ENCODE data around the gene INTS11.

Gene INTS11

DNA sequence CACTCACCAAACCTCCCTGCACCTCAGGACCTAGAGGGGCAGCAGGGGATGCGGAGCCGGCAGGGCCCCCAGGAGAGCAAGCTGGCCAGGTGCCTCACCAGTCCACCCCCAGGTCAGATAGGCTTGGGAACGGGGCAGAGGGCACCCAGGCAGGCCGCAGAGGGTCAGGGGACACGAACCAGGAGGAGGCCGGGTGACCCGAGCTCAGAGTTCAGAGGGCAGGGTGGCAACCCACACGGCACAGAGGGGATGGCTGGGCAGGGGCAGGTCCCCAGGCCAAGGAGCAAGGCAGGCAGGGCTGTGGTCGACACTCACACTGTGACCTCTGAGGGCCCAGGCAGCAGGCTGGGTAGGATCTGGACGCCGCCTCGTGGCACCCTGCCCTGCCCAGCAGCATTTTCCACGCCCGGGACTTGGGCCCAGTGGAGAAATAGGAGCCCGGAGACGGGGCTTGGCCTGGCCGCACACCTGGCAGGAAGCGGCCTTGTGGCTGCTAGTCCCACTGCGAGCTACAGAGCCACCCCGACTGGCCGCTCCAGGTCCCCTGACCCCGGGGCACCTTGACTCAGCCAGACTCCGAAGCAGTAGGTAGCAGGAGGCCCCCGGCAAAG lies 19.5 kb upstream of the INTS11 start:
- DNase-seq (ENCODE audit: low spot score), result no peak

DNA sequence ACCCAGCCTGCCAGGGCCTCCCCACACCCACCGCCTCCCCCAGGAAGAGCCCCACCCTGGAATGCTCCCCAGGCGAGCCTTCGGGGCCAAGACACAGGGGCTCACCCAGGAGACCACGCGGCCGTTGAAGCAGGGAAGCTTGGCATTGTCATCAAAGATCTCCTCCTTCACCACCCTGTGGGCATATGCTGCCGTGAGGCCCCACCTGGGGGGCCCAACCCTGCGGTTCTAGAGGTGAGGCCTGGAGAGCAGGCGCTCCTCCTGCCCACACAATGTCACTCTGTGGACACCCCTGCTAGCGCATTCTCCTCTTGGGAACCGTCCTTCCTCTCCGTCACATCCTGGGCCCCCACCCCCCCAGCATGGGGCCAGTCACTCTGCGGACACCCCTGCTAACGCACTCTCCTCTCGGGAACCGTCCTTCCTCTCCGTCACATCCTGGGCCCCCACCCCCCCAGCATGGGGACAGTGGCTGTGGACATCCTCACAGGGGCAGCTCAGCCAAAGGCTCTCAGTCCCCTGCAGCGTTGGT lies 18.2 kb upstream of the INTS11 start:
- no peak for DNase-seq (ENCODE audit: low spot score)

DNA sequence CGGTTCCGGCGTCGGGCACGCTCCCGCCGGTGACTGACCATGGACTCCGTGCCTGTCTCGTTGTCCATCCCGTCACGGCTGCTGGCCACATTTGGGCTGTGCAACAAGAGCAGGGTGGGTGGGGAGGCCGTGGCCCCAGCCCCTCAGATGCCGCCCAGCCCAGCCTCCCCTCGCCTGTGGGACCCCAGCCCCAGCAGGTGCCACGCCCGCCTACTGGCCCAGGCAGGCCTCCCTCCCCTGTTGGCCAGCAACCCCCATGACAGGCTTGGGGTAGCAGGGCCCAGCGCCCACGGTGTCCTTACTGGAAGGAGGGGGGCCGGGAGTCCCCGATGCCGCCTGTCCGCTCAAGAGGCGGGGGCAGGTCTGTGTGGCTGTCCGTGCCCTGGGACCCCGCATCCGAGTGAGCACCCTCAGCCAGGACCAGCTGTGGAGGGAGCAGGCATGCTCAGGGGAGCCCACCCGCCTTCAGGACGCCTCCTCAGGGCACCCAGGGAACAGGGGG lies 17.7 kb upstream of the INTS11 start:
- DNase-seq (ENCODE audit: low spot score), result no peak

DNA sequence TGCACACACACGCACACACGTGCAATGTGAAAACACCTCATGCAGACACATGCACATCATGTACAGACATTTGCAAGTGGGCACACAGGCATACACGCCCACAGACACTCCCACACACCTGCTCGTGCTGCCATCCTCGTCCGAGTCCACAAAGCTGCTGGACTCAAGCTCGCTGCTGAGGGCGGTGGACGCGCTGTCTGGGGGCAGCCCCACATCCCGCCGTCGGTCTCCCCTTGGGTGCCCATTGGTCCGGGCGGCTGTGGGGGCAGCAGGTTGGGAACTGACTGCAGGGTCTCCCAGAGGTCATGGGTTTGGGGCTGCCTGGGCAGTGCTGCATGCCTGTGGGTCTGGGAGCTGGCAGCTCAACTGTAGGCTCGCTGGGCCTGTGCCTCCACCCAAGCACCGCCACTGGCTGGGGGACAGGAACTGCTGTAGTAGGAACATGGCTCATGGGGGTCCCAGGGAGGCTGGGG lies 17.1 kb upstream of the INTS11 start:
- no peak for DNase-seq (ENCODE audit: low spot score)

DNA sequence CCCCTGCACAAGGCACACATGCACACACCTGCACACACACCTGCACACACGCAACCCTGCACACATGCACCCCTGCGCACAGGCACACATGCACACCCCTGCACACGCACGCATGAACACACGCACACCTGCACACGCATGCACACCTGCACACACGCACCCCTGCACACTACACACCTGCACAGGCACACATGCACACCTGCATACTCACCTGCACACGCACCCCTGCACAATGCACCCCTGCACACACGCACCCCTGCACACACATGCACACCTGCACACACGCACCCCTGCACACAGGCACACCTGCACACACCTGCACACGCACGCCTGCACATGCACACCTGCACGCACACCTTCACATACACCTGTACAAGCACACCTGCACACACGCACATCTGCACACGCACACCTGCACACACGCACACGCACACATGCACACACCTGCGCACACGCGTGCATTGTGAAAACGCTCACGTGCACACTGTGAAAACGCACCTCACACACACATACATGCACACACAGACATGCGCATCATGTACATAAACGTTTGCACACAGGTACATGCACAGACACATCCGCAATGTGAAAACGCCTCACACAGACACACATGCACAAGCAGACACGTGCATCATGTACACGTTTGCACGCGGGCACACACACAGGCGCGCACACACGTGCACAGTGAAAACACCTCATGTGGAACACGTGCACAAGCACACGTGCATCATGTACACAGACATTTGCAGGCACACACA lies 16.5 kb upstream of the INTS11 start:
- DNase-seq (ENCODE audit: low spot score), result no peak

DNA sequence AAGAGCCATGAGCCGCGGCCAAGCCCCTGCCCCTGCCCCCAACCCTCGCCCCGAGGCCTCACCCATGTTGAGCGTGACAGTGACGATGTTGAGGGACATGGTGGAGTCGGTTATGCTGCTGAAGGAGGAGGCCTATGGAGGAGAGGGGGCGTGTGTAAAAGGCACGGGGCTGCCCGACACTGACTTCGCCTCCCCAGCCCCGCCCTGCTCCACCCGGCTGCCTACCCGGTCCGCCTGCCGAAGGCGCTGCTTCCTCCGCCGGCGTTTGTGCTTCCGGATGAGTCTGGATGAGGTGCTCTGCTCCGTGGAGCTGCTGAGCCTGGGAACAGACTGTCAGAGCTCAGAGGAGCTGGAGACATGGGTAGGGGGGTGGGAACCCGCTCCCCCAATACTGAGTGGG lies 15.7 kb upstream of the INTS11 start:
- no peak for DNase-seq (ENCODE audit: low spot score)

DNA sequence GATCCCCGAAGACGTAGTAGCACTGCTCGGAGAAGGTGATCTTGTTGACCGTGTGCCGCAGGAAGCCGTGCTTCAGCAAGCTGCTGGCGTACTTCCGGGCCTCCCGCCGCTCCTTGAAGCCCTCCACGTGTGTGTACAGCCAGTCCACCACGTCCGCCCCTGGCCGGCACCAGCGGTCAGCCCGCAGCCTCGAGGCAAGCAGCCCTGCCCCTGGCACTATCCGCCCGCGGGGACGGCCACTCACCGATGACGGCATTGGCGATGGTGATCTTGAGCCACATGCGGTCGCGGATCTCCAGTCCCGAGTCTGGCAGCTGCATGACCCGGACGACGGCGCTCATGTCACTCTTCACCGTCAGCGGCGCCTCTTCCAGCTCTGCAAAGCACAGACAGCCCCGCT lies 13.8 kb upstream of the INTS11 start:
- DNase-seq (ENCODE audit: low spot score), result no peak

DNA sequence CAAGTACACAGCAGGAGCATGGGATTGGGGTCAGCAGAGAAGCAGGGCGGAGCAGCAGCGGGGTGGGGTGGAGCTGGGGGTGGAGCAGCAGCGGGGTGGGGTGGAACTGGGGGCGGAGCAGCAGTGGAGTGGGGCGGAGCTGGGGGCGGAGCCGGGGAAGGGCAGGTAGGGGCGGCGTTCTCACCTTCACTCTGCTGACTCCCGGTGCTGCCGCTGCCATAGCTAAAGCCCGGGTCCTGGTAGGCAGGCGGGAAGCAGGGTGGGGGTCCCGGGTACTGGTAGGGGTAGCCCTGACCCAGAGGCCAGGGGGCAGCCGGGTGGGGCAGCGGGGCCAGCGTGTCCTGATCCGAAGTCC lies 13.3 kb upstream of the INTS11 start:
- peak; percentile 57 for DNase-seq (ENCODE audit: low spot score)

DNA sequence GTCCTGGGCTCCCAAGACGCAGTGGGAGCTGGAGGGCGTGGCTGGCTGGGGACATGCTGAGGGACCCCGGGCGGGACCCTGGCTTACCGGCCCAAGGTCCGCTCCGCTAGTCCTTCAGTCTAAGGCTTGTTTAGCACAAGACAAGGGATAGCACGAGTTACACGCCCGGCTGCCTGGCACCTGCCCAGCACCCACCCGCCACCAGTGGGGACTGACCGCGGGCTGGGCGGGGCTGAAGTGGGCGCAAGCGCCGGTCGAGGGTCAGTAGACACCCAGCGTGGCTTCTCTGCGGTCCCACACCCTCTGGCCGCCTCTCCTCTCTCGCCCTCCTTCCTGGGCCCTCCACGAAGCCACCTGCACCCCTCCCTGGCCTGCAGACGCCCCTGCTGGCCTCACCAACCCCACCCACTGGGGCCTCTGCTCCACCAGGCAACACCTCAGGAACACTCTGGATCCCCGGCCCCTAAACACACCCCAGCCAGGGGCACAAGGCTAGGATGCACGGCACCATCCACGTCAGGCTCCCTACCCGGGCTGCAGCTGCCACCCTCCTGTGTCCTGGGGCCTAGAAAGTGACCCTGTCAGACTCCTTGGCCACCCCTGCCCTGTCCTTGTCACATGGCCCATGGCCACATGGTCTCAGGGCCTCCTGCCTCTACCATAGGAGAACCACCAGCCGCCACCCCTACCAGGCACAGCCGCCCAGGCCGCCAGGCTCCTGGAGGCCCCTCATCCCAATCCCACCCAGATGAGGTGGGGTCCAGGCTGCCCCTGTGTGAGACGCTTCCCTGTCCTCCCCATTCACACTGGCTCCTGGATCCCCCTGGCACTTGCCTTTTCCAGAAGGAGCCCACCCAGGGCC lies 12.7 kb upstream of the INTS11 start:
- DNase-seq (ENCODE audit: low spot score), result no peak

DNA sequence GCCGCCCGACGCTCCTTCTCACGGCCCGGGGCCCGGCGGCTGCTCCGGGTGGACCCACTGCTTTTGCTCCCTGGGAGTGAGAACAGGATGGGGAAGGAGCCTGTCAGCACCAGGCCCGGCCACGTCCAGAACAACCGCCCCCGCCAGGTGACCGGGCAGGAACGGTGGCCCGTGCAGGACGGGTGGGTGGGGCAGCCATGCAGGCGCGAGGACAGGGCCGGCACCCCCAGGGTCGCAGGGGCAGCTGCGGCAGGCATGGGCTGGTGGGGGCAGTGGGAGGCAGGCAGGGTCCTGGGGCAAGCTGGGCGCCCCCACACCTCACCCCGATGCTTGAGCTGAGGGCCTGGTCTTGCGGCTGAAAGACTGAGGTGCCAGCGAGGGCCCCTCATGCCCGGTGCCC lies 12.0 kb upstream of the INTS11 start:
- DNase-seq (ENCODE audit: low spot score), result no peak

DNA sequence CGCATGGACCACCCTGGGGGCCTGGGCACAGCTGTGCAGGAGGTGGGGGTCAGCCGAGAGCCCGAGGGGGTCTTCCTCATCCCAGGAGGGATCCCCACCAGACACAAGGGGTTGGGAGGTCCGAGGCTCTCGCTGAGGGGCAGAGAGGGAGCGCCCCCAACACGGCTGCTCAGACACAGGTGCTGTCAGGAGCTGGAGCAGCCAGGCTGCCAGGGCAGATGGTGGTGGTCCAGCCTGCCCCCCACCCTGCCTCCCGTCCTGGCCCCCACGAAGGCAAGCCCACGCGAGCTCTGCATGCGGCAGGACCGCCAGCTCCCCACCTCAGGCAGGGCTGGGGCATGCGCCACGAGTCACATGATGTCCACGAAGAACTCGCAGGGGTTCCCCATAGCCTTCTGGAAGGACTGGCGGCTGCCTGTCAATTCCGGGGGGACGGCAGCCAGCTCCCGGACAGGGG lies 11.4 kb upstream of the INTS11 start:
- no peak for DNase-seq (ENCODE audit: low spot score)

DNA sequence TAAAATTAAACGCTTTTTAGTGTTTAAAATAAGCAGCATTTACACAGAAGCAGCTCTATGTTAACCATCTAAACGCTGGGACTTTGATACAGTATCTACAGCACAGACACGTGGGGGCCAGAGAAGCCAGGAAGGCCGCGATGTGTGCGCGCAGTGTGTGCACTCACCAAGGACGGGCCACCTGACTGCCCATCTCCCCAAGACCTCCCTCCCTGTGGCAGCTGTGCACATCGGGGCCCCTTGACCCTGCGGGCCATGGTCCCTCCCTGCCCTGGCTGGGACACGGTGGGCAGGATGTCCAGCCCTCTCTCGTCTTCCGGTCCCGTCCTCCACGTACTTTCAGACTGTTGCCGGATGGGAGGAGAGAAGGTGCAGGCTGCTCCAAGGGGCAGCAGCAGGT lies 10.8 kb upstream of the INTS11 start:
- DNase-seq (ENCODE audit: low spot score), result no peak

DNA sequence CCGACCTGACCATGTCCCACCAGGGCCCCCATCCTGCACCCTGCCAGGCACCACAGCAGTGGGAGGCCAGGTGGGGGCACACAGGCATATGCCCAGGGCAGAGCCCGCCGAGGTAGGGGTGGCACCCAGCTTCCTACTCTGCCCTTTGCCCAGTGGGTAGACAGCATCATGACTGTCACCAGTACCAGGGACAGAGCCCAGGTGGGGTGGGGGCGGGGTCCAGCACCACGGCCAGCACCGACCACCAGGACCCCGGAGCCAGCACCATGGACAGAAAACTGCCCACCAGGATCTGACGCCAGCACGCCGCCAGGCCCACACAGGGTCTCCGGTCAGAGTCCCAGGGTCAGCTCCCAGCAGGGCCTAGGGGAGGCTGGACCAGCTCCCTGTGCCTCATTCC lies 10.4 kb upstream of the INTS11 start:
- DNase-seq (ENCODE audit: low spot score), result no peak

DNA sequence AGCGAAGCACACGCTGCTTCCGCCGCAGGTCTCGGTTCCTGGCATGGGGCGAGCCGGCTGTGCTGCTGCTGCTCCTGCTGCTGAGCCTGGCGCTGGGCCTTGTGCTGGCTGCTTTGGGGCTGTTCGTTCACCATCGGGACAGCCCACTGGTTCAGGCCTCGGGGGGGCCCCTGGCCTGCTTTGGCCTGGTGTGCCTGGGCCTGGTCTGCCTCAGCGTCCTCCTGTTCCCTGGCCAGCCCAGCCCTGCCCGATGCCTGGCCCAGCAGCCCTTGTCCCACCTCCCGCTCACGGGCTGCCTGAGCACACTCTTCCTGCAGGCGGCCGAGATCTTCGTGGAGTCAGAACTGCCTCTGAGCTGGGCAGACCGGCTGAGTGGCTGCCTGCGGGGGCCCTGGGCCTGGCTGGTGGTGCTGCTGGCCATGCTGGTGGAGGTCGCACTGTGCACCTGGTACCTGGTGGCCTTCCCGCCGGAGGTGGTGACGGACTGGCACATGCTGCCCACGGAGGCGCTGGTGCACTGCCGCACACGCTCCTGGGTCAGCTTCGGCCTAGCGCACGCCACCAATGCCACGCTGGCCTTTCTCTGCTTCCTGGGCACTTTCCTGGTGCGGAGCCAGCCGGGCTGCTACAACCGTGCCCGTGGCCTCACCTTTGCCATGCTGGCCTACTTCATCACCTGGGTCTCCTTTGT lies 9.2 kb upstream of the INTS11 start:
- DNase-seq (ENCODE audit: low spot score), result no peak

DNA sequence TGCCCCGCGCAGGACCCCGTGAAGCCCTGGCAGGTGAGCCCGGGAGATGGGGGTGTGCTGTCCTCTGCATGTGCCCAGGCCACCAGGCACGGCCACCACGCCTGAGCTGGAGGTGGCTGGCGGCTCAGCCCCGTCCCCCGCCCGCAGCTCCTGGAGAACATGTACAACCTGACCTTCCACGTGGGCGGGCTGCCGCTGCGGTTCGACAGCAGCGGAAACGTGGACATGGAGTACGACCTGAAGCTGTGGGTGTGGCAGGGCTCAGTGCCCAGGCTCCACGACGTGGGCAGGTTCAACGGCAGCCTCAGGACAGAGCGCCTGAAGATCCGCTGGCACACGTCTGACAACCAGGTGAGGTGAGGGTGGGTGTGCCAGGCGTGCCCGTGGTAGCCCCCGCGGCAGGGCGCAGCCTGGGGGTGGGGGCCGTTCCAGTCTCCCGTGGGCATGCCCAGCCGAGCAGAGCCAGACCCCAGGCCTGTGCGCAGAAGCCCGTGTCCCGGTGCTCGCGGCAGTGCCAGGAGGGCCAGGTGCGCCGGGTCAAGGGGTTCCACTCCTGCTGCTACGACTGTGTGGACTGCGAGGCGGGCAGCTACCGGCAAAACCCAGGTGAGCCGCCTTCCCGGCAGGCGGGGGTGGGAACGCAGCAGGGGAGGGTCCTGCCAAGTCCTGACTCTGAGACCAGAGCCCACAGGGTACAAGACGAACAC lies 8.5 kb upstream of the INTS11 start:
- DNase-seq (ENCODE audit: low spot score), result no peak

DNA sequence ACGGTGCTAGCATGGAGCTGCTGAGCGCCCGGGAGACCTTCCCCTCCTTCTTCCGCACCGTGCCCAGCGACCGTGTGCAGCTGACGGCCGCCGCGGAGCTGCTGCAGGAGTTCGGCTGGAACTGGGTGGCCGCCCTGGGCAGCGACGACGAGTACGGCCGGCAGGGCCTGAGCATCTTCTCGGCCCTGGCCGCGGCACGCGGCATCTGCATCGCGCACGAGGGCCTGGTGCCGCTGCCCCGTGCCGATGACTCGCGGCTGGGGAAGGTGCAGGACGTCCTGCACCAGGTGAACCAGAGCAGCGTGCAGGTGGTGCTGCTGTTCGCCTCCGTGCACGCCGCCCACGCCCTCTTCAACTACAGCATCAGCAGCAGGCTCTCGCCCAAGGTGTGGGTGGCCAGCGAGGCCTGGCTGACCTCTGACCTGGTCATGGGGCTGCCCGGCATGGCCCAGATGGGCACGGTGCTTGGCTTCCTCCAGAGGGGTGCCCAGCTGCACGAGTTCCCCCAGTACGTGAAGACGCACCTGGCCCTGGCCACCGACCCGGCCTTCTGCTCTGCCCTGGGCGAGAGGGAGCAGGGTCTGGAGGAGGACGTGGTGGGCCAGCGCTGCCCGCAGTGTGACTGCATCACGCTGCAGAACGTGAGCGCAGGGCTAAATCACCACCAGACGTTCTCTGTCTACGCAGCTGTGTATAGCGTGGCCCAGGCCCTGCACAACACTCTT lies 7.7 kb upstream of the INTS11 start:
- DNase-seq (ENCODE audit: low spot score), result no peak

DNA sequence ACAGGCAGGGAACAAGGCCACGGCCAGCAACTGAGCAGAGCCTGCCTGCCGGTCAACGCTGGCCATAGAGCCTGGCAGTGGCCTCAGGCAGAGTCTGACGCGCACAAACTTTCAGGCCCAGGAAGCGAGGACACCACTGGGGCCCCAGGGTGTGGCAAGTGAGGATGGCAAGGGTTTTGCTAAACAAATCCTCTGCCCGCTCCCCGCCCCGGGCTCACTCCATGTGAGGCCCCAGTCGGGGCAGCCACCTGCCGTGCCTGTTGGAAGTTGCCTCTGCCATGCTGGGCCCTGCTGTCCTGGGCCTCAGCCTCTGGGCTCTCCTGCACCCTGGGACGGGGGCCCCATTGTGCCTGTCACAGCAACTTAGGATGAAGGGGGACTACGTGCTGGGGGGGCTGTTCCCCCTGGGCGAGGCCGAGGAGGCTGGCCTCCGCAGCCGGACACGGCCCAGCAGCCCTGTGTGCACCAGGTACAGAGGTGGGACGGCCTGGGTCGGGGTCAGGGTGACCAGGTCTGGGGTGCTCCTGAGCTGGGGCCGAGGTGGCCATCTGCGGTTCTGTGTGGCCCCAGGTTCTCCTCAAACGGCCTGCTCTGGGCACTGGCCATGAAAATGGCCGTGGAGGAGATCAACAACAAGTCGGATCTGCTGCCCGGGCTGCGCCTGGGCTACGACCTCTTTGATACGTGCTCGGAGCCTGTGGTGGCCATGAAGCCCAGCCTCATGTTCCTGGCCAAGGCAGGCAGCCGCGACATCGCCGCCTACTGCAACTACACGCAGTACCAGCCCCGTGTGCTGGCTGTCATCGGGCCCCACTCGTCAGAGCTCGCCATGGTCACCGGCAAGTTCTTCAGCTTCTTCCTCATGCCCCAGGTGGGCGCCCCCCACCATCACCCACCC lies 6.9 kb upstream of the INTS11 start, which contains the start of gene TAS1R3:
Gene TAS1R3 (plus strand): TSS at position 213 of the 898 bp plus-strand sequence. CDS start 66 bp downstream, at position 279.
- DNase-seq (ENCODE audit: low spot score), result no peak

DNA sequence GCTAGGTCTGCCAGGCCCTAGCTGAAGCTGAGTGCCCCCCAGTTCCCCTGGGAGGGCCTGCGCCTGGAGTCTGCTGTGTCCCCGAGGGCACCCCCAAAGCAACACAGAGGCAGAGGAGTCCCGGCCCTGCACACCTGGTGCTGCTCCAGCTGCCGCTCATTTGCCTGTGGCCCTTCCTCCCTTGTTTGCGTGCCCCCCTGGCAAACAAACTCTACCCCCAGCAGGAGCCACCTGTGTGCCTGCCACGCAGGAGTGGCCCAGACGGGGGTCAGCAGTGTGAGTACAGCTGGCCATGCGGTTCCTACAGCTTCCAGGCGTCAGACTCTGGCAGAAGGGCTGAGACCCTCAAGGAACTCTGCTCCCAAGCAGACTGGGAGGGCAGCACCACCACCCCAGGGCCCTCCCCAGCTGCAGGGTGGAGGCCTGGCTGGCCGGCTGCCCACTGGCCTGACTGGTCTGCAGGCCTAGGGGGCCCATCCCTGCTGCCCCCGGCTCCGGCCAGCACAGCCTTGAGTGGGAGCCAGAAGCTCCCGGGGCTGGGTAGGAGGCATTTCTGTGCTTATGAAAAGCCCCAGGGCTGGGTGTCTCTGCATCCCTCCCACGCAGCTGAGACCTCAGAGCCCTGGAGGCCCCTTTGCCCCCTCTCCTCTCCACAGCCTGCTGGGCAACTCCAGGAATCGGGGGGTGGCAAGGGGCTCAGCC lies 6.1 kb upstream of the INTS11 start:
- no peak for DNase-seq (ENCODE audit: low spot score)

Measured in NAMALWA (cell line).